Fibroblast of skin of abdomen (primary cell): ENCODE data around the gene OR2C3. TPM values are rescaled to one million over a fixed set of nuclear protein-coding genes. Genes with fewer than 3 reads are reported as not detected.
"Not testable (repeated sequence)": the region's sequence is repeated elsewhere in the genome, so short reads cannot be mapped to it uniquely, and the experiment has no call there.

ENCODE experiments used
- DNase-seq: peaks from one replicate; pipeline ENCODE4 v3.0.0-alpha.2; 2013
- polyA plus RNA-seq, 2 experiments: library from polyadenylated mRNA; unstranded; fragments of 120-200 nt; gene quantifications; one replicate each; pipeline ENCODE4 v1.2.1, GENCODE V29; 2013; ENCODE audit not compliant: insufficient read length in 2 of 2

OR2C3 gene
- not detected for polyA plus RNA-seq (2013, experiment 1 of 2; ENCODE audit: insufficient read length)
- polyA plus RNA-seq (2013, experiment 2 of 2; ENCODE audit: insufficient read length), result 0.01 TPM

- no peak for DNase-seq
These were observed at the start of gene OR2C3 for GRCh38 chr1:247536340-247536739. TSS of gene OR2C3 (minus strand) at chr1:247536440. CDS start at chr1:247532511, 3,929 bp downstream.

- no peak for DNase-seq
These were observed 42.8 kb upstream of the OR2C3 start for GRCh38 chr1:247578946-247579460.

- no peak for DNase-seq
These were observed 40.3 kb upstream of the OR2C3 start for GRCh38 chr1:247576514-247576913.

GRCh38 chr1:247574664-247575063, 38.4 kb upstream of the OR2C3 start:
- no peak for DNase-seq

GRCh38 chr1:247574236-247574635, 38.0 kb upstream of the OR2C3 start:
- DNase-seq, result no peak

- no peak for DNase-seq
These were observed 26.0 kb upstream of the OR2C3 start for GRCh38 chr1:247562198-247562597.

- DNase-seq, result no peak
These were observed 25.5 kb upstream of the OR2C3 start for GRCh38 chr1:247561711-247562110.

GRCh38 chr1:247557926-247558674, 21.9 kb upstream of the OR2C3 start:
- peak; percentile 35 for DNase-seq

- no peak for DNase-seq
These were observed 16.0 kb upstream of the OR2C3 start for GRCh38 chr1:247552231-247552630.

- DNase-seq, result peak; percentile 63
These were observed 15.5 kb upstream of the OR2C3 start for GRCh38 chr1:247551721-247552120.

- no peak for DNase-seq
These were observed 12.5 kb upstream of the OR2C3 start, which contains the start of gene GCSAML for GRCh38 chr1:247548769-247549182. TSS of gene GCSAML (plus strand) at chr1:247549134. CDS start at chr1:247549192, 58 bp downstream.

- no peak for DNase-seq
These were observed 11.9 kb upstream of the OR2C3 start for GRCh38 chr1:247548092-247548491.

GRCh38 chr1:247542811-247543210, 6.6 kb upstream of the OR2C3 start:
- DNase-seq, result no peak

- DNase-seq, result no peak
These were observed 4.3 kb upstream of the OR2C3 start for GRCh38 chr1:247540581-247540980.

GRCh38 chr1:247539215-247539614, 3.0 kb upstream of the OR2C3 start:
- no peak for DNase-seq

GRCh38 chr1:247538561-247538960, 2.3 kb upstream of the OR2C3 start:
- no peak for DNase-seq

GRCh38 chr1:247535402-247535801, 838 bp downstream of the OR2C3 start:
- DNase-seq, result no peak

- no peak for DNase-seq
These were observed 4.3 kb downstream of the OR2C3 start for GRCh38 chr1:247531937-247532336.

GRCh38 chr1:247530785-247531184, 5.5 kb downstream of the OR2C3 start:
- DNase-seq, result no peak

GRCh38 chr1:247529771-247530355, 6.4 kb downstream of the OR2C3 start:
- DNase-seq, result no peak

GRCh38 chr1:247528812-247529474, 7.3 kb downstream of the OR2C3 start:
- no peak for DNase-seq

GRCh38 chr1:247521886-247522285, 14.4 kb downstream of the OR2C3 start:
- DNase-seq, result not testable (repeated sequence)

- no peak for DNase-seq
These were observed 17.7 kb downstream of the OR2C3 start for GRCh38 chr1:247518613-247518891.
